Measurements from ENCODE around the gene TFF1.

- no peak for TF ChIP-seq CTCF (conservative IDR thresholded peaks at IDR 0.05; ENCODE audit: low read depth, low read length)
- no peak for TF ChIP-seq EZH2phosphoT487 (IDR thresholded peaks at IDR 0.05; ENCODE audit: borderline replicate concordance, low read length)
- TF ChIP-seq EZH2 (IDR thresholded peaks at IDR 0.05; ENCODE audit: low read length, unreplicated experiment), result no peak
Observed at GRCh38 chr21:42343556-42343955, 22.8 kb downstream of the TFF1 start.

All from PC-3 (cell line).